Stomach (tissue), 9 donors: ENCODE results near the gene PACSIN3. TPM values are rescaled to one million over a fixed set of nuclear protein-coding genes. Genes with fewer than 3 reads are reported as not detected.
A peak's percentile ranks its signal among the peaks of the same experiment; 100 is the strongest.

ENCODE experiments used
- DNase-seq, 2 donors: peaks; one replicate each; pipeline versions ENCODE4 v3.0.0 to v3.0.0-alpha.2; 2013 to 2019
- H3K27ac ChIP-seq, 5 donors: fragments of 200-600 bp in 4 of 5; sonication (generic) in 4 of 5; one replicate each; pipeline ENCODE4 v1.5.1; 2013 to 2019; ENCODE audit warnings: mild to moderate bottlenecking in 1 of 5, moderate library complexity in 1 of 5
- H3K27me3 ChIP-seq, 3 donors: fragments of 200-600 bp; sonication (generic); one replicate each; pipeline ENCODE4 v1.5.1; 2017 to 2019; ENCODE audit warnings: mixed run types in 1 of 3
- H3K36me3 ChIP-seq, 4 donors: fragments of 200-600 bp; sonication (generic); 1 replicate in 3 of 4; 2 replicates in 1 of 4; pipeline ENCODE4 v1.5.1; 2016 to 2019
- H3K4me1 ChIP-seq, 4 donors: fragments of 200-600 bp; sonication (generic); one replicate each; pipeline ENCODE4 v1.5.1; 2016 to 2019
- H3K4me3 ChIP-seq, 4 donors: fragments of 200-600 bp; sonication (generic) in 3 of 4; one replicate each; pipeline ENCODE4 v1.5.1; 2016 to 2019; ENCODE audit warnings: mild to moderate bottlenecking in 1 of 4
- H3K9me3 ChIP-seq, 4 donors: fragments of 200-600 bp; sonication (generic); one replicate each; pipeline ENCODE4 v1.5.1; 2016 to 2019
- EP300 ChIP-seq: sonication (generic); formaldehyde crosslinking; IDR thresholded peaks from one replicate; pipeline ENCODE4 v1.6.1; 2017; ENCODE audit warnings: antibody characterized with exemption
- POLR2A ChIP-seq, 4 donors: fragments of 450-650 bp; IDR thresholded peaks; one replicate each; pipeline ENCODE4 v1.6.1; 2016; ENCODE audit warnings: antibody characterized with exemption in 4 of 4, control low read depth in 2 of 4, mild to moderate bottlenecking in 1 of 4, moderate library complexity in 1 of 4
- POLR2AphosphoS5 ChIP-seq, 3 donors: sonication (generic); formaldehyde crosslinking; IDR thresholded peaks; one replicate each; pipeline ENCODE4 v1.6.1; 2016; ENCODE audit warnings: antibody characterized with exemption in 3 of 3
- WGBS, 5 donors: extraction: QIAGEN DNeasy Blood & Tissue Kit in 3 of 5; methylation state at CpG; one replicate each; pipeline versions ENCODE4 v1.1.5 to v1.1.7; 2013 to 2018; 5-methylcytosine and 5-hydroxymethylcytosine counted together
- intact Hi-C: fragments of 100-400 bp; cut with DNase I; formaldehyde crosslinking; loops from one replicate; pipeline ENCODE4 v1.15.1; 2023; ENCODE audit warnings: low total_unique reads
- polyA plus RNA-seq, 3 donors: library from polyadenylated mRNA; stranded (reverse); fragments of 200-250 nt; gene quantifications; one replicate each; pipeline ENCODE4 v1.2.3, GENCODE V29; 2013
- total RNA-seq, 5 donors: library from RNA; depleted of rRNA; stranded (reverse); fragments of >200 nt; gene quantifications; one replicate each; pipeline versions ENCODE4 v1.1.0 to v1.2.3, GENCODE V29; 2014 to 2016
- TF ChIP-seq, protein P1 (sequence below), 7 experiments: fragments of 450-650 bp in 4 of 7; fragments of 200-600 bp in 3 of 7; sonication (generic) in 3 of 7; IDR thresholded peaks; one replicate each; pipeline ENCODE4 v1.5.1; 2016 to 2019; ENCODE audit warnings: antibody characterized with exemption in 7 of 7, control low read depth in 2 of 7, mild to moderate bottlenecking in 1 of 7
- donor health status: healthy with polysubstance abuse.
- donor health status: Bipolar disorder and iron deficiency.
- donor health status: healthy.

Gene PACSIN3
- total and polyA plus RNA-seq, 8 donors, result 6.4 to 59.0 (median 26.0) TPM

DNA sequence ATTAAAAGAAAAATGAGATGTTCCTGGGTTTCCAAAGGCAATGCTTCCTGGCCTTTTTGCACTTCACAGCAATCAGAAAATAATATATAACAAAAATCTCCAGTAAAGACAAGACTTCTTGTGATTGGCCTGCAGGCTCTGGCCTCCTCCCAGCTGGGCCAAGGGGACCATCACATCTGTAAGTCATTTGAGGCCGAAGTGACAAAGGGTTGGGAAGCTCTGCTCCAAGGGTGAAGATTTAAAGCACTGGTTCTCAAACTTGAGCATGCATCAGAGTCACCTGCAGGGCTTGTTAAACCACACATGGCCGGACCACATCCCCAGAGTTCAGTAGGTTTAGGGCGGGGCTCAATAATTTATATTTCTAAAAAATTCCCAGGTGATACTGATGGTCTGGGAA is 41.7 kb downstream of the PACSIN3 start:
- no peaks in the 10 kb centered on the region for H3K9me3 ChIP-seq
- no peak for DNase-seq
- WGBS, 5 donors, result 90 to 95% (median 92%) methylated on average over 3 of the region's 3 CpGs
- H3K27ac ChIP-seq, result no peak overlapping the region
- intact Hi-C loops, result no loop called here
- peaks cover 13 to 26% (median 15%) of the 10 kb centered on the region in 4 donors for H3K4me1 ChIP-seq
- H3K4me3 ChIP-seq, result no peak overlapping the region
- H3K27me3 ChIP-seq, result no peaks in the 10 kb centered on the region
- H3K36me3 ChIP-seq, result no peaks in the 10 kb centered on the region
- TF ChIP-seq POLR2AphosphoS5 (IDR thresholded peaks at IDR 0.05) (no peak), EP300 (no peak), POLR2A (IDR thresholded peaks at IDR 0.05) (no peak)
- TF ChIP-seq, protein P1, sequence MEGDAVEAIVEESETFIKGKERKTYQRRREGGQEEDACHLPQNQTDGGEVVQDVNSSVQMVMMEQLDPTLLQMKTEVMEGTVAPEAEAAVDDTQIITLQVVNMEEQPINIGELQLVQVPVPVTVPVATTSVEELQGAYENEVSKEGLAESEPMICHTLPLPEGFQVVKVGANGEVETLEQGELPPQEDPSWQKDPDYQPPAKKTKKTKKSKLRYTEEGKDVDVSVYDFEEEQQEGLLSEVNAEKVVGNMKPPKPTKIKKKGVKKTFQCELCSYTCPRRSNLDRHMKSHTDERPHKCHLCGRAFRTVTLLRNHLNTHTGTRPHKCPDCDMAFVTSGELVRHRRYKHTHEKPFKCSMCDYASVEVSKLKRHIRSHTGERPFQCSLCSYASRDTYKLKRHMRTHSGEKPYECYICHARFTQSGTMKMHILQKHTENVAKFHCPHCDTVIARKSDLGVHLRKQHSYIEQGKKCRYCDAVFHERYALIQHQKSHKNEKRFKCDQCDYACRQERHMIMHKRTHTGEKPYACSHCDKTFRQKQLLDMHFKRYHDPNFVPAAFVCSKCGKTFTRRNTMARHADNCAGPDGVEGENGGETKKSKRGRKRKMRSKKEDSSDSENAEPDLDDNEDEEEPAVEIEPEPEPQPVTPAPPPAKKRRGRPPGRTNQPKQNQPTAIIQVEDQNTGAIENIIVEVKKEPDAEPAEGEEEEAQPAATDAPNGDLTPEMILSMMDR (IDR thresholded peaks at IDR 0.05), result no peak

DNA sequence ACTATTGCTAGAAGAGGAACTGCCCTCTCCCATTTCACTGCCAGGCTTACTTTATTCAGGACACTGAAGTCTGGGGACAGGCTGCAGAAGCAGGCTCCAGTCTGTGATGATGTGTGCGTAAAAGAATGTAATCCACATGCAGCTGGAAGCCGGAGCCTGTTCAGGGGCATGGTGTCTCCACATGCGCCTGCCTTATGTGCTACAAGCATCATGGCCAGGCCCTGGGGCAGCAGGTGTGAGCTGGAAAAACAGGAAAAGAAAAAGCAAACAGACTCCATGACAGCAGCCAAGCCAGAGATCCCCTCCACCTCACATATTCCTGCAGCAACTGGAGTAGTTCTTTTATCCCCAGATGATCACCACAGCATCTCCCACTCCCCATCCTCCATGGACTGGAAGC is 42.9 kb downstream of the PACSIN3 start:
- no peak overlapping the region for H3K4me3 ChIP-seq
- H3K27me3 ChIP-seq, result no peaks in the 10 kb centered on the region
- WGBS, 5 donors, result 37 to 75% (median 53%) methylated on average over 3 of the region's 3 CpGs
- intact Hi-C loops, result no loop called here
- H3K36me3 ChIP-seq, result peaks cover 0 to 3% (median 3%) of the 10 kb centered on the region in 4 donors
- H3K9me3 ChIP-seq, result no peaks in the 10 kb centered on the region
- TF ChIP-seq POLR2A (IDR thresholded peaks at IDR 0.05) (no peak), POLR2AphosphoS5 (IDR thresholded peaks at IDR 0.05) (peak in 1 of 3 donors; percentile 49)
- H3K4me1 ChIP-seq, result peaks cover under 1 to 13% (median 3%) of the 10 kb centered on the region in 4 donors
- DNase-seq, result peak in 1 of 2 donors; percentile 87
- peak overlapping the region in 2 of 5 donors; percentile 2 to 25 for H3K27ac ChIP-seq

DNA sequence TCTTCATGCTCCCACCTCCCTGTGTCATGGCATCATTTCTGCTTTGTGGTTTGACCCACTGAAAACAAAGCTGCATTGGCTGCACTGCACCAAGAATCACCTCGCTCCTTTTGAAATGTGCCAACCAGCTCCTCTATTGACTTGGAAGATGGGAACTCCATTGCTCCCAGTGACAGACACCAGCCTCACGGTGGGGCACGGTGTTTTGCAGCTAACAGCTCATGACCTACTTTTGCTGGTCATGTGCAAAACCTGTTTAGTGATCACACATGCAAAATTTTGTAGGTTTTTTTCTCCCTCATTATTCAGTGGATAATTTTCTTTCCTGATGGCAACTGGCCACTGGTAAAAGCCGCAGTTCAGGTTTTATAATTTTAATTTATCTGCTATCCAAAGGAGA is 46.4 kb downstream of the PACSIN3 start:
- H3K27me3 ChIP-seq, result no peaks in the 10 kb centered on the region
- DNase-seq, result no peak
- peaks cover 0 to 18% (median 16%) of the 10 kb centered on the region in 4 donors for H3K36me3 ChIP-seq
- no peak overlapping the region for H3K4me3 ChIP-seq
- TF ChIP-seq, protein P1 (IDR thresholded peaks at IDR 0.05), result no peak
- TF ChIP-seq POLR2A (IDR thresholded peaks at IDR 0.05) (no peak), EP300 (no peak), POLR2AphosphoS5 (IDR thresholded peaks at IDR 0.05) (no peak)
- WGBS, 5 donors, result 37 to 69% (median 64%) methylated on average over 4 of the region's 4 CpGs
- H3K4me1 ChIP-seq, result peaks cover 0 to 13% (median 3%) of the 10 kb centered on the region in 4 donors
- no peaks in the 10 kb centered on the region for H3K9me3 ChIP-seq
- intact Hi-C loops, result no loop called here
- no peak overlapping the region for H3K27ac ChIP-seq

DNA sequence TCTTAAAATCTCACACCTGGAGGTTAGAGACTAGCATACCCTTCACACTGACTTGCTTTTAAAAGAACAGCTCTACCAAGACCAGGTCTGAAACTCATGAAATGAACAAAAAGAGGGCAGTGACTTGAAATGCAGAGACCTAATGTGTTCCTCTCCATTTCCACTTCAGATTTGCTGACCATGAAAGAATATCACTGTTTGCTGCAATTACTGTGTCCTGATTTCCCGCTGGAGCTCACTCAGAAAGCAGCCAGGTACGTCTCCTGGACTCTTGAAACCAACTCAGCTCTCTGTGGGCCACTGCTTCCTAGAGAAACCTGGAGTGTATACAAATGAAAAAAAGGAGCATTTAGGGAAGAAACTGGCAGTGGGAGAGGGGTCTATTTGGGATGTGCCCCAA is 48.8 kb downstream of the PACSIN3 start:
- Histone ChIP-seq H3K27me3 (no peaks in the 10 kb centered on the region), H3K27ac (no peak overlapping the region), H3K4me3 (no peak overlapping the region), H3K36me3 (peaks cover 0 to 18% (median 16%) of the 10 kb centered on the region in 4 donors), H3K4me1 (peaks cover 0 to 11% (median 5%) of the 10 kb centered on the region in 4 donors), H3K9me3 (no peaks in the 10 kb centered on the region)
- DNase-seq, result no peak
- intact Hi-C loops, result no loop called here
- 95 to 100% (median 98%) methylated on average over 2 of the region's 2 CpGs for WGBS, 5 donors
- TF ChIP-seq, protein P1 (IDR thresholded peaks at IDR 0.05), result no peak
- TF ChIP-seq POLR2A (IDR thresholded peaks at IDR 0.05), result no peak
- TF ChIP-seq EP300, result no peak
- TF ChIP-seq POLR2AphosphoS5 (IDR thresholded peaks at IDR 0.05), result no peak

DNA sequence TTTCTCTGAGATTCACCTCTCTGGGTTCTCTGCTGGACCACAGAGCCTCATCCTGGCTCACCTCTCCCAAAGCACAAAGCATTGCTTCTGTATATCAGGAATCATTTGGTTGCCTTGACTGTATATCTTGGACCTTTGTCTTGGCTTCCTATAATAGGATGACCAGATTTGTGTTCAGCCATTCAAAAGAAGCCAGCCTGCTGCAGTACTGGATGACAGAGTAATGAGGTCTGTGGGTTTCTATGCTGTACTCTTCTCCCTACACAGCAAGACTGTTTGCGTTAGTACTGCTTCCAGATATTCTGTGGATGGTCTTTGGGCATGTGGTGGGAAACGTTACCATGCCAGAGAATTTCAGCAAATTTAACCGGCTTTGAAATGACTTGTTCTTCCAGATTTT is 49.3 kb downstream of the PACSIN3 start:
- Histone ChIP-seq H3K4me3 (no peak overlapping the region), H3K36me3 (peaks cover 0 to 18% (median 16%) of the 10 kb centered on the region in 4 donors), H3K27ac (no peak overlapping the region), H3K4me1 (peaks cover 0 to 17% (median 5%) of the 10 kb centered on the region in 4 donors), H3K9me3 (no peaks in the 10 kb centered on the region), H3K27me3 (no peaks in the 10 kb centered on the region)
- TF ChIP-seq, protein P1 (IDR thresholded peaks at IDR 0.05), result no peak
- TF ChIP-seq POLR2AphosphoS5 (IDR thresholded peaks at IDR 0.05), result no peak
- no peak for TF ChIP-seq EP300
- TF ChIP-seq POLR2A (IDR thresholded peaks at IDR 0.05), result no peak
- WGBS, 5 donors, result 91 to 94% (median 93%) methylated on average over 3 of the region's 3 CpGs
- DNase-seq, result no peak
- intact Hi-C loops, result no loop called here
